Hepatic stellate cell (primary cell): ENCODE data around the gene ERBB4.
"Not testable (repeated sequence)": the region's sequence is repeated elsewhere in the genome, so short reads cannot be mapped to it uniquely, and the experiment has no call there.

Experiments used
- DNase-seq: peaks from one replicate; pipeline ENCODE4 v3.0.0; 2011; ENCODE audit warnings: low spot score

The ERBB4 gene

GRCh38 chr2:212289301-212289700 is 249.3 kb downstream of the ERBB4 start:
- no peak for DNase-seq

- no peak for DNase-seq
Measured at GRCh38 chr2:212288308-212288707, 250.3 kb downstream of the ERBB4 start.

GRCh38 chr2:212284166-212284565 is 254.4 kb downstream of the ERBB4 start:
- no peak for DNase-seq

GRCh38 chr2:212282671-212283261 is 255.8 kb downstream of the ERBB4 start:
- no peak for DNase-seq

GRCh38 chr2:212276813-212277212 is 261.8 kb downstream of the ERBB4 start:
- DNase-seq, result no peak

- no peak for DNase-seq
Measured at GRCh38 chr2:212274215-212274614, 264.4 kb downstream of the ERBB4 start.

GRCh38 chr2:212271583-212271982 is 267.0 kb downstream of the ERBB4 start:
- DNase-seq, result no peak

- no peak for DNase-seq
Measured at GRCh38 chr2:212269005-212269404, 269.6 kb downstream of the ERBB4 start.

- DNase-seq, result no peak
Measured at GRCh38 chr2:212266297-212266696, 272.3 kb downstream of the ERBB4 start.

- no peak for DNase-seq
Measured at GRCh38 chr2:212265777-212266176, 272.8 kb downstream of the ERBB4 start.

GRCh38 chr2:212264187-212264586 is 274.4 kb downstream of the ERBB4 start:
- DNase-seq, result no peak

GRCh38 chr2:212259226-212259625 is 279.4 kb downstream of the ERBB4 start:
- no peak for DNase-seq

GRCh38 chr2:212254339-212254738 is 284.3 kb downstream of the ERBB4 start:
- no peak for DNase-seq

- DNase-seq, result no peak
Measured at GRCh38 chr2:212249451-212249850, 289.2 kb downstream of the ERBB4 start.

- DNase-seq, result no peak
Measured at GRCh38 chr2:212245880-212246279, 292.7 kb downstream of the ERBB4 start.

- no peak for DNase-seq
Measured at GRCh38 chr2:212242724-212243123, 295.9 kb downstream of the ERBB4 start.

GRCh38 chr2:212238152-212238551 is 300.4 kb downstream of the ERBB4 start:
- not testable (repeated sequence) for DNase-seq

GRCh38 chr2:212237350-212238095 is 301.1 kb downstream of the ERBB4 start:
- no peak for DNase-seq

- no peak for DNase-seq
Measured at GRCh38 chr2:212228743-212229171, 309.8 kb downstream of the ERBB4 start.

GRCh38 chr2:212227755-212228154 is 310.8 kb downstream of the ERBB4 start:
- DNase-seq, result no peak

GRCh38 chr2:212226114-212226513 is 312.5 kb downstream of the ERBB4 start:
- no peak for DNase-seq

- no peak for DNase-seq
Measured at GRCh38 chr2:212223696-212224095, 314.9 kb downstream of the ERBB4 start.

- DNase-seq, result no peak
Measured at GRCh38 chr2:212213191-212213590, 325.4 kb downstream of the ERBB4 start.

GRCh38 chr2:212208467-212208866 is 330.1 kb downstream of the ERBB4 start:
- no peak for DNase-seq
